ENCODE results near the gene AREL1.

The AREL1 gene

DNA sequence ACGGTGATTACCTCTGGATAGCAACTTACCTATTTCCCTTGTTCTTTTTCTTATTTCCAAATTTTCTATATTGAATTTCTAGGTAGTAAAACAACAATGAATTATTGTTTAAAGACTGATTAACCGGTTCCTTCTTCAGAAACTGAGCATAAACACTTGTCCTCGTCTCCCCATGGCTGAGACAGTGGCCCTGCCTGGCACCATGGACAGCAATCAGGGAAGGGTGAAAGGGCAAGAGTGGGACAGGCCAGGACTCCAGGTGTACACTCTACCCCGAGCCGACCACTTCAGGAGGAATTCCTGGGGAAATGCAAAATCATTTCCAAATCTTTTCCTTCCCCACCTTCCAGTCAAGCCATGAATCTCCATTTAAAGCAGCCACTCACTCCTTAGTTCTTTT, 52.0 kb downstream of the AREL1 start:
- no peak for DNase-seq (ENCODE audit: low read depth)

DNA sequence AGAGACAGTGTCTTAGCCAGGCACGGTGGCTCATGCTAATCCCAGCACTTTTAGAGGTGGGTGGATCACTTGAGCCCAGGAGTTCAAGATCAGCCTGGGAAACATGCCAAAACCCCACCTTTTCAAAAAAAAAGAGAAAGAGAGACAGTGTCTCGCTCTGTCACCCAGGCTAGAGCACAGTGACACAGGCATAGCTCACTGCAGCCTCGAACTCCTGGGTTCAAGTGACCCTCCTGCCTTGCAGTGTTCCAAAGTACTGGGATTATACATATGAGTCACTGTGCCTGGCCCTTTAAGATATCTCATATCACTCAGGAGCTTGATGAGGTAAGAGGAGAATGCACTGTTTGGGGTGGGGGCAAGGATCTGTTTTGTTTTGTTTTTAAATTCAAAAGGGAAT, 52.7 kb downstream of the AREL1 start:
- no peak for DNase-seq (ENCODE audit: low read depth)

DNA sequence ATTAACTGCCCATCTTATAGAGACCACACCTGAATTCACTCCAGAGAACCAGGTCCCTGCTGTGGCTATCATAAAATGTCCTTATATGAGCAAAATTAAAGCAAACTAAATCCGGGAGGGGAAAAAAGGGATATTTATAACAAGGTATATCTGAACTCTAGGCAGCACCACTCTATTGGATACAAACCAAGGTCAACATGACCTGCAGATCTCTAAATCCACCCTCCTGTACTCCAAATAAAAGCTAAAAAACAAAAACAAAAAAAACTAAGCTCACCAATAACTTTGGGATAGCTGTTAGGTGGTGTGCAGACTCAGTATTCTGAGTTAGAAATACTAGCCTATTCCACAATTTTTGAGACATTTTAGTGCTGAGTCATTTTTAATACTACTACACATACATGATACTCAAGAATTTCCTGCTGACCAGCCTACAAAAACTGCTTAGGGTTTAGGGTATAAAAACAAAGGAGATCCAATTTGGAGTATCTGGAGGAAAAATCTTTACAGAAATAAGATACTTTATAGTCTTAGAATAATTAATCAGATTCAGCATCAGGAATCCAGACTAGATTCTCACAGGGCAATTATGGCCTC, 54.2 kb downstream of the AREL1 start:
- no peak for DNase-seq (ENCODE audit: low read depth)

DNA sequence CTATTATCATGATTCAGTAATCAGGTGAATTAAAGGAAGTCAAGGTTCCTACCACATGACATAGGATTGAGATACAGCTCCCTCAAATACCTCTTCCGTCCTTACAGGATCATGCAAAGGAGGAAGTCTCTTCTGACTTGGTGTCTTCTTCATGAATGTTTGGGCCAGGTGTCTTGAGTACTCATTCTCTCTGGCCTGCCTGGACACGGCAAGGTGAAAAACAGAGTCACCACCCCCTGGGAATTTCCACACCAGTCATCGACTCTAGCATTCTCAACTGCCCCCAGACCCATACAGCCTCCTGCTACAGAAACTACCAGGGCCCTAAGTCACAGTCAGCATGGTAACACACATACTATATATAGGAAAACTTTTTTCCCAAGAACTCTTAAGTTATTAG, 55.9 kb downstream of the AREL1 start:
- DNase-seq (ENCODE audit: low read depth) = no peak

DNA sequence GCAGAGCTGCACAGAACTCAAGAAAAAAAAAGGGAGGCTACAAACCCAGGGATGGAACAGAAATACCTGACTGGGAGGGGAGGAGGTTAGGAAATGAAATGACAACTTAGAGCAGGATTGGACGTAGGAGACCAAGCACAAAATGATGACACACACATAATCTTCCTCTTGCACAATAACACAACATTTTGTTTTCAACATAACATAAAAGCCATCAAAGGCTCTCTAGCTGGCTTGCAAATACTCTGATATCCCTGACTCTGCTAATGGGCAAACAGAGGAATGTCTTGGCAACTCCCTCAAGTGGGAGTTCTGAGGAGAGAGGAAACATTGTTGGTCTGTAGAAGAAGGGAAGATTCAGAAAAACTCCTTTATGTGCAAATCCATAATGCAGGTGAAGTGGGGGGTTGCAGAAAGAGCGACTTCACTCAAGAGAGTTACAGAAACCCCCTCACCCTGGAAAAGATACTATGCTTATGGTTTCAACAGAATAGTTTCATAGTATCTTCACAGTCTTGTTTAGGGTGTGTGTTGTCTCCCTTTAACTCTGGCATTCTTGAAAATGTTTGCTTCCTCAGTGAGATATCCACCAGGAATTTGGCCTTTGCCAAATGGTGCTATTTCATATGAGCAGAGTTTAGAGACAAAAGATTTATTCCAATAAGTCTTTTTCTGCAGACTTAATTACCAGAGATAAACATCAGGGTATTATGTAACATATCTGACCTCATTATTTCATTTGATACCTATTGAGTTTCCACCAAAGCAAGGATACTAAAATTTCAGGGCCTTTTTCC, 57.1 kb downstream of the AREL1 start:
- no peak for DNase-seq (ENCODE audit: low read depth)

DNA sequence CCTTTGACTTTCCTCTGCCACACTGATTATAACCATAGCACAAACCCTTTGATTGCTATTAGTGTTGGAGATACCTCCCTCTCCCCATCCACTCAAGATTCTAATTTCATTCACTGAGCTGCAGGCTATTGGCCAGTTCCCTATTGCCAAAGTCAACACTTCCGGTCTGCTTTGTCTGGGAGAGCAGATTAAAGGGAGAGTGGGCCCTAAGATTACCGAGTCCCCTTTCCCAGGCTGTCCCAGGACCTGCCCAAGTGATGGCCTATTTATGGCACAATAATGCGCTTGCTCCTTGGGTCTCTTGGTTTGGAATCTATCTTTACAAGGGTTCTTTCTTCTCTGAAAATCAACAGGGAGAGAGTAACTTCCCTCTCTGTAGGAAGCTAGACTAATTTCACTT, 57.9 kb downstream of the AREL1 start:
- no peak for DNase-seq (ENCODE audit: low read depth)

DNA sequence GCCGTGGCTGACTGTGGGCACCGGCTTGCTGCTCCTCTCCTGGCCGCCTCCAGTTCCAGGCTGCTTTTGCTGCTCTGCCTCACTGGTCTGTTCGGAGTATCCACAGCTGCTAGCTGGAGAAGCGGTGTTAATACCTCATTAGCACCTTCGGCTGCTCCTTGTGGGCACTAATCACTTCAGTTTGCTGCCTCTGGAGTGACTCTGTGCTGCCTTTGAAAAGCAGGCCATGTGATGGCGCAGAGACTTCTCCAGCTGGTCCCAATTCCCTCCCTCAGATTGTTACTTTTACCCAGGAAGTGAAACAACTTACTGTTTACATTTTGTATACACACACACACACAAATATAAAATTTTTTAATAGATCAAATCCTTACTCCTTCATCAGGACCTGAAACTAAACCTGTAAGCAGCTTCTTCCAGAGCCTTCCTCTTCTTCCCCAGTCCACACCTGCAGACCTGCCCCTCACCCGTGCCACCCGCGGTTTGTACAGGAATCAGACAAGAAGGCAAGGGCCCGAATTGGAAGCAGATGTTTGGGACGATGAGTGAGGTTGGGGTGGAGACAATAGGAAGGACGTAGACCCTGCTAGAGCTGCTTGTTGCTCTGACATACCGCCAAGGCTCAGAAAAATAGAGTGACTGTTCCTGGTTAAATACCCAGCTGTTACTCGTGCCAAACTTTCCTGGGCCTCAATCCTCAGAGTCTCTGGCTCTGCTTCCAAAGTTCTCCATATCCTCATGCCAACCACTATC, 59.3 kb downstream of the AREL1 start:
- no peak for DNase-seq (ENCODE audit: low read depth)

DNA sequence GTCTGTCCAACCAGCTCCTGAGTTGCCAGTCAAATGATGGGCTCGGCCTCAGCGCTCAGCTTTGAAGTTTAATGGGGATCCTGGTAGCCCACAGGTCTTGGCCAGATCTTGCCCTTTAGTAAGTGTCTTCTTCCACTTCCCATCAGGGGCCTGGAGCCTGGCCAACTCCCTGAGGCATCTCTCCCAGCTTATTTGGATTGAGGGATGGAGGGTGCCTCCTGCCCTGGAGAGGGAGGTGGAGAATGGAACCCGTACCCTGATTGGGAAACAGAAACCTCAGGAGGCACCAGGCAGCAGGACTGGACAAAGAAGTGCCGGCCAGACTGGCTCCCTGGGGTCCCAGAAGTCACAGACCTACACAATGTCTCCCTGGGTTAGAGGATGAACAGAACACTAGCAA, 60.3 kb downstream of the AREL1 start:
- no peak for DNase-seq (ENCODE audit: low read depth)

DNA sequence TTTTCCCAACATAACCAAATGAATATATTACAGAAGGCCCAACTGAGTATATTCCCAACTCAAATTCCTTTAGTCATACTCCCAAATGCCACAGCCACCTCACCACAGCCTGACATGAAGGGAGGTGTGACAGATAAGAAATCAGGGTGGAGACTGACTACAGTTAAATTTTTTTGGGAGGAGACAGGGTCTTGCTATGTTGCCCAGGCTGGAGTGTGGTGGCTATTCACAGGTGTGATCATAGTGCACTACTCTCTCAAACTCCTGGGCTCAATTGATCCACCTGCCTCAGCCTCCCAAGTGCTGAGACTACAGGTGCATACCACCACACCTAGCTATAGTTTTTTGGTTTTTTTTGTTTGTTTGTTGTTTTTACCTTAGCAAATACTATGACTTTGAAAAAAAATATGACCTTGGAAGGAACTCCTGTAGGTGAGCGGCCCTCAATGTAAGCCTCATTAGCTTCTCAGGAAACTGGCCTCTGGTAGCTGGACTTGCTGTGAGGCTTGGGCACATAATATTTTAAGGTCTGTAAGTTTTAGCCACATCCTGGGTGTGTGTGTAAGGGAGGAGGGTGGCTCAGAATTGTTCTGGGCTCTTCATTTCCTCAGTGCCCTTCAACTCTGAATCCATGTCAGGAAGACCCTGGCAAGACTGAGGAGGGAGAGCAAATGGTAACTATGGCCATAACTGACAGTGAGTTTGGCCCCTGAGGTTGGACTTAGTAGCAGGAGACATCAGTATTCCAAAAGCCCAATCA, 61.8 kb downstream of the AREL1 start:
- DNase-seq (ENCODE audit: low read depth) = no peak

DNA sequence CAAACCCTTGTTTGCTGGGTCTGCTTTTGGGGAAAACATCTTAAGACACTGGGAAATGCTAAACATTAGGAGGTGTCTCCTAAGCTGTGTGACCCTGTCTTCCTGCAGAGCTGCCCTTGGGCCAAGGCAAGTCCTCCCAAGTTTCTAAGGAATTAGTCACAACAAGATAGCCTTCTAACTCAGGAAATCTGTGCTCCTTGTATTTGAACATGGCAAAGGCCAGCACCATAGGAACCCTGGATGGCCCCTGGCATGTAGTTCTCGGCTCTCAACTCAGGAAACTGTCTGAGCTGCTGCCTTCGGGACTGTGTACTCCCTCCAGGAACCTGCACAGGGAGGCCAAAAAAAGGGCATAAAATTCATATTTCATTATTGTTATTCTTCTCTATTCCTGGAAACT, 63.2 kb downstream of the AREL1 start:
- DNase-seq (ENCODE audit: low read depth) = no peak

DNA sequence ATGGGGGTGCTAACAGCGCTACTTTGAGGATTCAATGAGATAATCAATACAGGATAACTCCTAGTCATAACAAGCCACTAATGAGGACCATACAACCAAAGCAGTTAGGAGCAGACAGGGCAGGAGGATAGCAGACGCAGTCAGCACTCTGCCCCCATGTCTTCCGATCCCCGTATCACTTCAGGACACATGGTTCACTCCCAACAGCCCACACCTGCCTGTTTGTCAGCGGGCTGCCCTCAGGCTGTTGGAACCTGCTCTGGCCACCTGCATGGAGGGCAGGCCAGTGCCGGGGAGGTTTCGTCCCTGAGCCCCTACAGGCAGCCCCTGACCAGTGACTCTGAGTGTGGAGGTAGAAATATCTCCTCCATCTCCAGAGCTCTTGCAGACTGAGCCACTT, 63.7 kb downstream of the AREL1 start:
- no peak for DNase-seq (ENCODE audit: low read depth)

DNA sequence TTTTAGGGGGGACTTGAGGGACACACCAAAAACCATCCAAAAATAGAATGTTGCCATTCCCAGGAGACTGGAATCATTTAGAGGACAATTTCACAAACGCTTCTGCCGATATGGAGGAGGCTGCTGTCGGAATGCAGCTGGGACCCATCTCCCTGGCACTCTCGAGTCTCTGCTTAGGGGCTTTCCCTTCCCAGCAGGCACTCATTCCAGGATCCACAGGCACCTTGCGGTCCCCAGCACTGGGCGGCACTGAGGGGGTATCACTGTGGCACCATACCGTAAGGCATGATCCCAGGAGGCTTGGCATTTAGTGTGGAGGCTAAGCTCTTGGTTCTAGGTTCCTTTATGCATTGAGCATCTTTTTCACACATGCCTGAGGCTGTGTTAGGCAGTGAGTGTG, 64.3 kb downstream of the AREL1 start:
- DNase-seq (ENCODE audit: low read depth) = no peak

DNA sequence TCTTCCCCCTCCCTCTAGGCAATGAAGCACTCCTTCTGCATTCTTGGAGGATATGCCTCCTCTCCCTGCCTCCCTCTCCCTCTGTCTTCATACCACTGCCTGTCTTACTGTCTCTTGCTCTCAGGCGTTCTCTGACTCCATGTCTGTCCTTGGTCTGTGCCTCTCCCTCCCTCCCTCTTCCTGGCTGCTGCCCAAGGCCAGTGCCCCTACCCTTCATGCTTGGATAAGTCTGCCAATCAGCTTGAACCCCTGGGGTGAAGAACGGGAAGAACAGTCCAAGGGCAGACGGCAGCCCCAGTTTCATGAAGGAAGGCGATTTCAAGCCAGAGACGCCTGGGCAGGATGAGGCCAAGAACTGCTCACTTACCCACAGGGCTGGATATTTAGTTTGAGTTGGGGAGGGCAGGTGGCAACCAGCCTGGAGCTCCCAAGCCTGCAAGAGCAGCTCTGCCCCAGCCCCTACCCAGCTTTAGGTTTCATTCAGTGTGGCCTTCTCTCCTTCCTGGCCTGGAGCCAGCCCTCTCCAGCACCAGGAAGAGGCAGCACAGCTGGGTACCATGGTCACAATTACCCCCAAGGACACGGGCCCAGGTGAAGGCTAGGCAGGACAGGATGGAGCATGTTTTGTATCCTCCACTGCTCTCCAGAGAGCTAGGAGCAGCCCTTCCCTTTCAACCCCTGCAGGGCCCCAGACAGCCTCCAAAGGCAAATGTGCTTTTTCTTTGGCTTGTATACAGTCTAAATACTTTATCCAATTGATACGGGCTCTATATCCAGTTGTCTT, 65.0 kb downstream of the AREL1 start:
- DNase-seq (ENCODE audit: low read depth) = no peak

DNA sequence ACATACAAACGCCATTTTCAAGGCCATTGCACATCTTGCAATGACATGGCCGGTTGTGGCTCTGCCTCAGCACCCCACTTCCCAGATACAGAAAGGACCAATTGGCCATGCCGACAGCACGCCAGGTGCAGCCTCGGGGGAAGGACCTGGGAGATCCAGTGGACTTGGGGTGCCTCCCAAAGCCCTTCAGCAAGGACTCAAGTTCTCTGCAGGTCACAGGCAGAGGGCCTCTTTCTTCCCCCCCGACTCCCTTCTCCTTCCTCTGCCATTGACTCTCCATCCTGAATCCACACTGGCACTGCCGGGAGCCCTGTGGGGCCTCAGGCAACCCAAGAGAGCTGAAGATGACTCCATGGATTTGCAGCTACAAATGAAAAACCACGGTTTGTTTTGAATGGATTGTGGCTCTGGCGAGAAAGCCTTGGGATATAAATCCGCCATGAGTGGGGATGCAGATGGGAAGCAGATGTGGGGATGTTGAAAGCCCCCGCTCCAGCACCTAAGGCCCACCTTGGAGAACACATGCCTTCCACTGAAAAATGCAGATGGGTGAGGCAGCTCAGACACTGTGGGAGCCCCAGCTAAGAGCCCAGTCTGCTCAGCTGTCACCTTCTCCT, 65.7 kb downstream of the AREL1 start:
- DNase-seq (ENCODE audit: low read depth) = no peak

DNA sequence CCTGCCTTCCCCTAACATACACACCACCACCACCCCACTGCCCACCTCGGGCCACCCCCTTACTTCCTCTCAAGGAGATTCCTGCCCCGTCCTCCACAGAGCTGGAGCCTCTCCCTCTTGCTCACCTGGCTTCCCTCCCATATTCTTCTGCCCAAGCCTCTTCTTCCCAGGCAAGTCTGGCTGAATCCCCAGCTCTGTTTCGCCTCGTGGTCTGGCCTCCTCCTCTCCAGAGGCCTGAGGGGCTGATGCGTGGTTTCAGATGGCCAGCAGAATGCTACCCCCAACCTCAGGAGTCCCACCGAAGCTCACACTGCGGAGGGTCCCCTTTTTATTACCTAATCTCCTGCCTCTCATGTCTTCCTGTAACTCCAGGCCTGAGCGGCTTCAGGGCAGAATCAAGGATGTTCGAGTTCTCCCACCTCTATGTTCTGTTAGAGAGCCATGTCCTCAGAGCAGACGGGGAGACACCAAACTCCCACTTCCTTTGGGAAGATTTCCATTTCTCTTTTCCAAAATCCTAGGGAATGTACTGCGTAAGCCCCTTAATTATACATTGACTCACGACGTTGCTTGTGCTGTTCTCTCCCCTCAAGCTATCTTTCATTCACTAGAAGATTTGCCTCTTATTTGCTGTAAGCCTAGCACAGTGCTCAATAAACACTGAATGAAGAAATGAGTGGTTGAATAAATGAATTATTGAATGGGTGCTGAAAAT, 67.0 kb downstream of the AREL1 start:
- DNase-seq (ENCODE audit: low read depth) = no peak

DNA sequence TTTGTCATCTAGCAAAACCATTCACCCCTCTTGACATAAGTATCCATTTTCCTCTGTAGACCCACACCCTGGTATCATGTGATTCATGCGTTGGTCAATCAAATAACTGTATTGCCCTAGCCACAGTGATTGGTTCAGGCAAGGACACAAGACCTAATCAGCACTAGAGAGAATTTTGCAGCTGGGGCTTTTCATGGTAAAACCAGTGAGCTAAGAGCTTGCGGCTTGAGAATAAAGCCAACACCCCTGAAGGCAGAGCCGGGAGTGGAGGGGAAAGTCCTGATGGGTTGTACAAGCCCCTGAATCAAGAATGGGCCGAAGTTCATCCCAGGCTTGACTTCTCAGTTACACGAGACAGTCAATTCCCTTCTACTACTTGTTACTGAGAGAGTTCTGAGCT, 67.6 kb downstream of the AREL1 start:
- DNase-seq (ENCODE audit: low read depth) = no peak

DNA sequence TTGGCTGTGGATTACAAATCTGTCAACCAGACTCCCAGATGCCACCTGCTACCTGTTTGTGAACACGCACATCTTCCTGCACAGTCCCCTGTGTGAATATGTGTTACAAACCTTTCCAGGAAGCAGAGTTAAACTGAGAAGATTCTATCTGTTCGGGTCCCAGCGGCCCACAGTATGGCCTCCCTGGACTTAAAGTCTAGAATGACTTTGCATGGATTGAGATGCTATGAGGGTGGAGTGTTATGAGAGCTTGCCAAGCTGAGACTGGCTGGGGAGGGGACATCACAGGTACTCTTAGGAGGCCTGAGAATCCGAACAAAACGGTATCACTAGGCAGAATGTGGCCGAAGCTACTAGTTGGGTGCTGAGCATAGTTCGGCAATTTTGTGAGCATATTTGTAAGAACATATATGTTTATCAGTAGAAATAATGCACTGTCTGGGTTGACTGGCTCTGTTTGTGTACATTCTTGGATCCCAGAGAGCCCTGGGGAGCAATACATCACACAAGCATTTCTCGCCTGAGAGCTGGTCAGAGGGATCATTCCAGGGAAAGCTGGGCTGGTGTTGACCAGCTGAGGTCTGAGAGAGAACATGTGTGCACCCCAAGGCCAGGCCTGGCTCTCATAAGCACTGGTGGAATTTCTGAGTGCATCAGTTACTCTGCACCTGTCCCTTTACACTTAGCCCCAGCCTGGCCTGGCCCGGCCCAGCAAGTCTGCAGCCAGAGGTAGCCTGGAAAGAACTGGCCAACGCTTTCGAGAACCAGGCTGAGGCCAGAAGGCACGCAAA, 71.1 kb downstream of the AREL1 start:
- no peak for DNase-seq (ENCODE audit: low read depth)

DNA sequence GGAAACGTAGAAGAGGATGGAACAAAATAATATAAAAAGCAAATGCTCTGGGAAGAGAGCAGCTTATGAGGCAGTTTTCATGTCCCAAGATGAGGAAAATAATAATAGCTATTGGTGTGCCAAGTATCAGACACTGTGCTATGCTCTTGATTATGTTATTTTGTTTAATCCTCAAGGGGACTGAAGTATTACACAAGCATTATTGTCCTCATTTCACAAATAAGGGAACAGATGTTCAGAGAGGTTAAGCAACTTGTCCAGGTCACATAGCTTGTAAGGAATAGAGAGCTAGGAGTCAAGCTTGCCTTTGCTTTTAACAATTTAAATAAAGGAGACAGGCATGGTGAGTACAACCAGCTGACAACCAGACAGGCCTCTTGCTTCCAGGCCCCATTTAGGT, 73.9 kb downstream of the AREL1 start:
- DNase-seq (ENCODE audit: low read depth) = no peak

DNA sequence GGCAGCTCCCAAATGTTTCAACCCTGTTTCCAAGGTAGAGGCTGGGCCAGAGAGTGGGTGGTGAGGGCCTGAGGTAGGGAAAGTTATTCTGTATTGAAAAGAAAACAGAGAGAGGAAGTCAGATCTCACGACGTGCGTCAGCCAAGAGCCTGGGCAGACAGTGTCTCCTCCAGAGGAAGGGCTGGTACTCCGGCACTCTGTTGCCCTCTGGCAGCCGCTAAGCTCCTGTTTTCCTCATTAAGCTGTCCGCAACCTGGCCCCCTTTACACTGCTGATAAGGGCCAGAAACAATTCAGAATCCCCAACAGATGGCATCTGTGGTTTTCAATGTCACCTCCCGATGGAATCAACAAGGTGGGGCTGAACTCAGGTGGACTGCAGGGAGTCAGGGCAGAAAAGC, 74.8 kb downstream of the AREL1 start:
- DNase-seq (ENCODE audit: low read depth) = no peak

DNA sequence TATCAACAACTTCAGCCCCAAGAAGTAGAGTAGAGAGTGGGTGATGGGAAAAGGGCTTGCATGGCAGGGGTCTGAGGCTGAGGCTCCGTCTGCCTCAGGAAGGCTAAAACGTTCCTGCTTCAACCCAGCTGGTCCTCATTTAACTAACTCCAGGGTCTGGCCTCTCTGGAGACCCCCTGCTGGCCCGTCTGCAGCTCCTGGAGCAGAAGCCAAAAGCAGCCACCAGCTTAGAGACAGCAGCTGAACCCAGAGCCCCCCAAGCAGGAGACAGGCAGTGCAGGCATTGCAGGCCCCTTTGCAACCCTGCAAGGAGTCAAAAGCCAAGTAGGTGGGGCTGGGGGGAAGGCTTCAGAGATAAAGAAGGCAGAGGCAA, 75.7 kb downstream of the AREL1 start:
- no peak for DNase-seq (ENCODE audit: low read depth)
